GM18951 (cell line): ENCODE data around the gene DPEP1.
A peak's percentile ranks its signal among the peaks of the same experiment; 100 is the strongest.
"Not testable (repeated sequence)": the region's sequence is repeated elsewhere in the genome, so short reads cannot be mapped to it uniquely, and the experiment has no call there.

Source experiments
- POLR2A ChIP-seq: IDR thresholded peaks from 4 replicates; pipeline ENCODE4 v1.6.1; 2011; ENCODE audit warnings: mild to moderate bottlenecking; ENCODE audit not compliant: insufficient read length, insufficient read depth; ENCODE audit errors: extremely low read depth
- in situ Hi-C: fragments of 300-500 bp; cut with MboI; formaldehyde crosslinking; loops from one replicate; pipeline ENCODE4 v1.12.0; 2022; ENCODE audit warnings: low sequenced_read_pairs, mixed read lengths, inconsistent platforms; ENCODE audit not compliant: unreplicated experiment

DPEP1 gene

DNA sequence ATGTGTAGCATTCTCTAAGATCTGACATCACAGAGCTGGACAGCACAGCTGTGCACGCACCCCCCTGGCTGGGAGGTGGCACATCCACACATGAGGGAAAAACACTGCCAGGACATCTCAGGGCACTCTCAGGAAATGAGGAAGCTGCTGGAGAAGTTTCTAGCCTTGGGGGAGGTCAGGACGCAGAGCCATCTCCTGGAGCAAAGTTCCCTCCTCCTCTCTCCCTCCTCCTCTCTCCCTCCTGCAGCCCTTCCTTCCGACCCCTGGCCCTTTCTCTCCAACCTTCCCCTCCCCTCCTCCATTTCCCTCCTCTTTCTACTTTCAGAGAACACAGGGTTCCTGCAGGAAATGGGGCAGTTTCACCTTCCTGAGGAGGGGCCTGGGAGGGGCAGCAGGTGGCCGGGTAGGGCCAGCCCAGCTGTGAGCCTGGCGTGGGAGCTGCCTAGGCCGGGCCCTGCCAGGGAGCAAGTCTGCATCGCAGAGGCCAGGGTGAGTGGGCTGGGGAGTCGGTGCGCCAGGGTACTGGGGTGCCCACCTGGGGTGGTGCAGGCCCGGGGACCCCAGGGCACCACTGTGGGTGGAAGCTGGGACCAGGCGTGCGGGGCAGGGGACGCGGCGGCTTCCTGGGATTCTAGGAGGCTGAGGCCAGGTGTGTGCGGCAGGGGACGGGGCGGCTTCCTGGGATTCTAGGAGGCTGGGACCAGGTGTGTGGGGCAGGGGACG, at the start of gene DPEP1:
DPEP1 (plus strand) TSS at position 412 of the 723 bp plus-strand sequence. CDS start 16,769 bp downstream, outside the sequence.
- in situ Hi-C loops = no loop called here
- no peak for TF ChIP-seq POLR2A

DNA sequence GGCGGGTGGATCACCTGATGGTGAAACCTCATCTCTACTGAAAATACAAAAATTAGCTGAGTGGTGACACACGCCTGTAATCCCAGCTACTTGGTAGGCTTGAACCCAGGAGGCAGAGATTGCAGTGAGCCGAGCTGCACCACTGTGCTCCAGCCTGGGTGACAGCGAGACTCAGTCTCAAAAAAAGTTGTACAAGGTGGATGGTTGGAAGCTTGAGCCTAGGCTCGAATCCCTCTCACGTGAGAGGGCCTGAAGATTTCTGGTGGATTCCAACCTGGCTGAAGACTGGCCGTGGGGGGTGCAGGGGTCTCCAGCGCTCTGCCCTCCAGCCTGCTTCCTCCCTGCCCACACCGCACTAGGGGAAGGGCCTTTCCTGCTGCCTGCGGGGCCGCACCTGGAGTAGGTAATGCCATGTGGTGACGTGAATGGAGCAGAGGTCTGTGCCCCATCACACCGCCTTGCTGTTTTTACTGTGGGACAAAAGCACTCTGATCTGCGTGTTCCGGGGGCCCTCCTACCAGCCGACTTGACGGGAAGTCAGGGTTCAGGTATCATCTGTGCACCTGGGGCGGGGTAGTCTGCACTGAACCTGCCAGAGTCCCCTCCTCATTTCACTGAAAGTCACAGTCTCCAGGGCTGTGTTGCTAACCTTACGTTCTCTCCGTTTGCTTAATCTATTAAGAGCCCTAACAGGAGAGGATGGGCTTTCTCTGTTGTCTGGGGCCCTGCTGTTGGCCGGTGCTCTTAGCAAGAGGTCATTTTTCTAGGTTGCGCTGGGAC, 48.8 kb upstream of the DPEP1 start:
- in situ Hi-C loops = no loop called here
- TF ChIP-seq POLR2A = no peak

DNA sequence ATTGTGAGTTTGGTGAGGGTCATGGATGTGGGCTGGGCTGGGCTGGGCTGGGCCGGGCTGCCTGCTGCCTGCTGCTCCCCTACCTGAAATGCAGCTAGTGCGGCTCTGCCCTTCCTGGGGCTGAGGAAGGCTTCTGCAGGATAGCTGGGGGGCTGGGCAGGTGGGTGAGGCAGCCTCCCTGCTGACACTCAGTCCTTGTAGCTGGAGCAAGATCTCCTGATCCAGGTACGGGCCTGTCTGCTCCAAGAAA, 48.3 kb upstream of the DPEP1 start:
- in situ Hi-C loops = no loop called here
- TF ChIP-seq POLR2A = no peak

DNA sequence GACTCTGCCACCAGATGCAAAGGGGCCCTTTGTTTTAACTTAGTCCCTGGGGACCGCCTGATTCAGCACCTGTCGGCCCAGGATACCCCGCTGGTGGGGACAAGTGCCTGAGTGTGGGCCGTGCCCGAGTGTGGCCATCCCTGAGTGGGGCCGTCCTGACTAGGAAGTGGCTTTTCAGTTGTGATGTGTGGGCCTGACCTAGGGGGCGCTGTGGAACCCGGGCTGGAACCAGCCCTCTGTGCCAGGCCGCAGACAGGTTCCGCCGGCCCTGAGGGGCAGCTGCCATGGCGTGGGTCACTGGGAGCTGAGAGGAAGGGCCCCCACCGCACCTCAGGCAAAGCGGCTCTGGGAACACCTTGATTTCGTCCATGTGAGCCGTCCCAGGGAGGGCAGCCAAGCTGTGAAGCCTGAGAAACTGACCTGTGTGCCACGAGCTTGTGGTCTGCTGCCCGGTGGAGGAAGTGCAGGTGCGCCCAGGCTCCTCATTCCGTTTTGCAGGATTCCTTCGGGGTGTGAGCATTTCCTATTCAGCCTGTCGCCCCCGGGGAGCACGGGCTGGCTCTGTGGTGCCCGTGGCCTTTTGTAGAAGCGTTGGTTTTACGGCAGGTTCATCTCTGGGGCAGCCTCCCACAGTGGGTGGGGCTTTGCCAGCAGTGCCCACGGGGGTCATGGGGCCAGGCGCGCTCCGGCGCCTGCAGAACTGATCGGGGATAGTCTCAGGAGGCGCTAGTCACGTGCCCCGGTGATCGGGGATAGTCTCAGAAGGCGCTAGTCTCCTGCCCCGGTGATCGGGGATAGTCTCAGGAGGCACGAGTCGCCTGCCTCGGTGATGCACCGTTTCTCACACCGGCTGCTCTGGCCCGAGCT, 47.7 kb upstream of the DPEP1 start:
- TF ChIP-seq POLR2A = peak; percentile 21
- in situ Hi-C loops = no loop called here

DNA sequence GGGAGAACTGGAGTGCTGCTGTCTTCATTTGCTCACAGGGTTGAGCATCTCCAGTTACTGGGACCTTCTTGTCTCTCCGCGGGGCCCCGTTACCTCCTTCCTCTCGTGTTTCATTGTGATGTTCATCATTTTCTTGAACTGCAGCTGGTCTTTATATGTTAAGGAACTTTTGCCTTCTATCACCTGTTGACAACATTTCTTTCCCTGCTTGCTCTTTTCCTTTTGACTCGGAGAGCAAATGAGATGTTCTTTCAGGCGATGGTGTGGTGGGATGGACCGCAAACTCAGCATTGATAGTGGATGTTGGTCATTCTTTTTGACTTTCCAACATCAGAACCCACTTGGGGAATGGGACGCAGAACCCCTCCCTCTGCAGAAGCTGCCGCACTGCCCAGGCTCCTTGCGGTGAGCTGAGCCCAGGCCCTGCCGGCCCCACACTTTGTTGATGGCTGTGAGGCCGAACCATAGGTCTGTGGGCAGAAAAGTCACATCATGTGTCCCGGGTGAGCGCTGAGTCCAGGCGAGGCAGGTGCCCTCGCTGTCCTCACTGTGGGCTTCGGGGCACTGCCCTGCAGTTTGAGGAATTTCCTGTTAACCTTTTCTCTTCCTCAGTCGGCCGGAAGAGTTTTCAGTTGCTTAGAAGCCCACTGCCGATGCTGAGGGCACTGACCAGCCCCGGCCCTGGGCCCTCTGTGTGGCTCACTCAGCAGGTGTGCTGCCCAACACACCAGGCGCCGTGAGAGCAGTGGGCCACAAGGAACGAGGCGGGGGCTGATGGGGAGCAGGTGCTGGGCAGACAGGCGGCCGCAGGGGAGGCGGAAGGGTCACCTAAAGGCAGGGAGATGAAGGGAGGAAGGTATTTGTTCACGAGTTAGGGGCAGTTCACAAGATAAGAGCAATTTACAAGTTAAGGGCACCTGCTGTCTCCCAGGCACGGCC, 45.5 kb upstream of the DPEP1 start:
- TF ChIP-seq POLR2A = no peak
- in situ Hi-C loops = no loop called here

DNA sequence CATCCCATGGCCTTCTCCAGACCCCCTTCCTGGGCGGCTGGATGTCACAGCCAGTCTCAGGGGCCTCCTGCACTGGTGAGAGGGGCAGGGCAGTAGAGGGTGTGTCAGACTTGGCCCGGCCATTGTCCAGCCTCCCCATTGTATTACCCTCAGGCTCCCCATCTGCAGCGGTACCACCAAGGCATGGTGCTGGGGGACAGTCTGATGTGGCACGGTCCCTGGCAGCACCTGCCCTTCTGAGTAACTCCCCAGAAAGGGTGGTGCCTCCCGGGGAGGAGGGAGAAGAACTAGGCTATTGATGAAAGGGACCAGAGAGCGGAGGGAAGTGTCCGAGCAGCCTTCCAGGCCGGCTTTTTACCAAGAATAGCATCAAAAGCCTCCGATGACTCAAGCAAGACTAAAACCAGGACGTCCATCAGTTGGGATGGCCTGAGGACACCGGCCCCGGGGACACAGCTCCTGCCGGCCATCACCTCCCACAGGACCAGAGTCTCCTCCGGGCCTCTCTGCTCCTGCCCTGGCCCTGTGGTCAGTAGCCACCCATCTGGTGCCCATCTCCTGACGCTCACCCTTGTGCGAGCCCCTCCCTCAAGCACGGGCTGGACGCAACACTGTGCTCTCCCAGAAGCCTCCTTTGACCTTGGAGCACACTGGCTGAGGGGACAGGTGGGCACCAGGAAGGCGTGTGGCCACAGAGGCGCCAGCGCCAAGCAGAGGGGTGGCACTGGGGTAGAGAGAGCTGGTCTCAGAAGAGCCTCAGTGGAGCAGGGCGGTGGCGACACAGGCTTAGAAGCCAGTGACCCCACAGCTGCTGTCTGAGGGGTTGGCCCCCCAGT, 43.7 kb upstream of the DPEP1 start:
- no peak for TF ChIP-seq POLR2A
- in situ Hi-C loops = no loop called here

DNA sequence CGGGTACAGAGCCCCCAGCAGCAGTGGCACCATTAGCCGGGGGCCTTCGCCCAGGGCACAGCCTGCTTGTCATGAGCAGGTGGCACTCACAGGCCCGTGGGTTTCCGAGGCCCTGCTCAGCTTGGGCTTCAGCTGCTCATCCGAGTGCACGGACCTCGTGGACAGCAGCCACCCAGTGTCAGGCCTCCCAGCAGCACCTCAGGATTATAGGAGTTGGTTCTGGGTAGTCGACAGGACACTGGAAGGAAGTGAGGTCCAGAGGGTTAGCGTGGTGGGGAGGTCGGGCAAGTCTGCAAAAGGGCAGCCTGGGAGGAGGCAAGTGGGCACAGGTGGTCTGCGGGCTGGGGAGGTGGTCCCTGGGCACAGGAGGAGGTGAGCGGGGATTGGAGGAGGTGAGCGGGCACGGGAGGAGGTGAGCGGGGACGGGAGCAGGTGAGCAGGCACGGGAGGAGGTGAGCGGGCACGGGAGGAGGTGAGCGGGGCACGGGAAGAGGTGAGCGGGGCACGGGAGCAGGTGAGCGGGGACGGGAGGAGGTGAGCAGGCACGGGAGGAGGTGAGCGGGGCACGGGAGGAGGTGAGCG, 43.0 kb upstream of the DPEP1 start:
- TF ChIP-seq POLR2A = no peak
- in situ Hi-C loops = no loop called here

DNA sequence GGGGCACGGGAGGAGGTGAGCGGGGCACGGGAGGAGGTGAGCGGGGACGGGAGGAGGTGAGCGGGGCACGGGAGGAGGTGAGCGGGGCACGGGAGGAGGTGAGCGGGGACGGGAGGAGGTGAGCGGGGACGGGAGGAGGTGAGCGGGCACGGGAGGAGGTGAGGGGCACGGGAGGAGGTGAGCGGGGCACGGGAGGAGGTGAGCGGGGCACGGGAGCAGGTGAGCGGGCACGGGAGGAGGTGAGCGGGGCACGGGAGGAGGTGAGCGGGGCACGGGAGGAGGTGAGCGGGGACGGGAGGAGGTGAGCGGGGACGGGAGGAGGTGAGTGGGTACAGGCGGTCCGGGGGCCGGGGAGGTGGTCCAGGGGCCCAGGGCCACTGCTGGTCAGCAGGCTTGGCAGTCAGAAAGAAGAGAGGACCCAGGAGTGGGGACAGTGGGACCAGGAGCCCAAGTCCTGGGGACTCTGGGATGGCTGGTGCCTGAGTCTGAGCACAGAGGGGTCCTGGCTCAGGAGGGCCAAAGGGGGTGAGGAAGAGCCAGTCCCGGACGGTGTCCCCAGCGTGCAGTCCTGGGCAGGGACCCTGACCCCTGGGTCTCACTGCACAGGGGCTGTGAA, 42.4 kb upstream of the DPEP1 start:
- in situ Hi-C loops = not testable (repeated sequence)

DNA sequence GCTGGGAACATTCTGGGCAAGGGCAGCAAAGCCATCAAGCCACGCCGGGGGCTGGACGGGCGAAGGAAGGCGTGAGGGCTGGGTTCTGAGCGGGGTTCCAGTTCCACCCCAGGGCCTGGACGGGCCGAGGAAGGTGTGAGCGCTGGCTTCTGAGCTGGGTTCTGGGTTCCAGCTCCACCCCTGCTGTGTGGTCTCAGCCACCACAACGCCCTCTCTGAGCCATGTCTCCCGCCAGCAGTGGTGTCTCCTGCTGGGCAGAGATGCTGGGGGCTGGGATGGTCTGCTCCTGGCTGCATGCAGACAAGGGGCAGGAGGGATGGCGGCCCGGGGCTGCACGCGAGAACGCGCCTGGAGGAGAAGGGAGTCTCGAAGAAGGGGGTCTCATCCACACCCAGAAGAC, 41.8 kb upstream of the DPEP1 start:
- in situ Hi-C loops = no loop called here
- no peak for TF ChIP-seq POLR2A

DNA sequence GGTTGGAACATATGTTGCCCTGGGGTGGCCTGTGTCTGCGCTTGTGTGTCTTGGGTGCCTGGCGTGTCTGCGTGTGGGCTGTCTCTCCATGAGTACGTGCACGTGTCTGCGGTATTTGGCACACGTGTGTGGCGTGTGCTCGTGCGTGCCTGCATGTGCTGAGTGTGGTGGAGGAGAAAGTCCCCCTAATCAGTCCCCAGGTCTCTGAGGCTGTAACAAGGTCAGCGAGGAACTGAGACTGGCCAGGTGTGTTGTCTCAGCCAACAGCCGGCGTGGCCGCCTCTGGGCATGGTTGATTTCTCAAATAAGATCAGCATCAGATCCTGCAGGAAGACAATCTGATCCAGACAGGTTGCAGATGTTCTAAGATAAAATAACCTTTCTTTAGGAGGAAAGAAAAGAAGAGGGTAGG, 41.4 kb upstream of the DPEP1 start:
- in situ Hi-C loops = no loop called here

DNA sequence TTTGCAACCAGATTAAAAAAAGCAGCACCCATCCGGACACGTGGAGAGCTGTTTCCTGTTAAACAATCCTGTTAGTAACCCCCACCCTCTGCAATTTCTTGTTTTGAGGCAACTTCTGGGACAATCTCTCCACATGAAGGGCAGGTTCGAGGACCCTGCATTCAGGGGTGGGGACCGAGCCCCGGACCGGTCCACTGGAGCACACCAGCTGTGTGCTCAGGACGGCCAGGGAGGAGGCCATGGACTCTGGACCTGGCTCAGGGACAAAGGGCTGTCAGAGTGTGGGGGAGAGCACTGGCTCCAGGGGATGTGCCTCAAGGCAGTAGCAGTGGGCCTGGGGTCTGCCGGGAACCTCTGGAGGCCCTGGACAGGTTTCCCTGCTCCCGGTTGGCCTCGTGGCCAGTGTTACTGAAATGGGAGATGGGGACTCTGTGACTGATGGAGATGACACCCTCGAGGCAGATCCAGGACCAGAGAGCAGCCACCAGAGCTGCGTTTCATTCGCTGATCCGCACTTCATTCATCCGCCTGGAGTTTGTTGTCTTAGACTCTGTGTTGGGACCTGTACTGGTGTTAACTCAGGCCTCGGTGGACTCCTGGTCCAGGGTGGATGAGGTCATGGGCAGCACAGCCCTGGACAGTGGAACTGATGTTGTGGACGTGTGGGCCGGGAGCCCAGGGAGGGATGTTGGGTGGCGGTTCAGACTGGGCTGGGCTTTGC, 40.8 kb upstream of the DPEP1 start:
- no peak for TF ChIP-seq POLR2A
- in situ Hi-C loops = no loop called here

More for the DNA sequence above, 41.4 kb upstream of the DPEP1 start:
- no peak for TF ChIP-seq POLR2A
